ENCODE results near the gene NCKIPSD. TPM values are rescaled to one million over a fixed set of nuclear protein-coding genes. Genes with fewer than 3 reads are reported as not detected.

The NCKIPSD gene
- total and polyA plus RNA-seq, 2 donors (not counting 3 experiments of a cell fraction or from before 2014, with no cell fraction given), result 12.8 to 19.1 TPM

GRCh38 chr3:48689384-48689783 lies 3.7 kb upstream of the NCKIPSD start:
- intact Hi-C loops (cut with micrococcal nuclease) (no loop called here), dilution Hi-C loops (cut with MboI; ENCODE audit: extremely low pct_ligation_motif_present, low sequenced_read_pairs) (no loop called here)
- no peak overlapping the region for H3K4me3 ChIP-seq (replicated peaks in 1 of 3; ENCODE audit: insufficient read depth in 1 of 3, low read depth in 1 of 3, low read length in 3 of 3)
- H3K9me1 ChIP-seq (replicated peaks; ENCODE audit: control insufficient read depth, extremely low read depth, insufficient read depth, low read length), result no peaks in the 10 kb centered on the region
- TF ChIP-seq MAX (IDR thresholded peaks at IDR 0.05; ENCODE audit: insufficient read depth, insufficient read length) (no peak), GATA2 (IDR thresholded peaks at IDR 0.05; ENCODE audit: insufficient read depth, insufficient read length, low read depth, low read length) (no peak), EZH2 (IDR thresholded peaks at IDR 0.05; ENCODE audit: borderline replicate concordance, low read depth, low read length, severe bottlenecking) (no peak), JUN (IDR thresholded peaks at IDR 0.05; ENCODE audit: borderline replicate concordance, insufficient read depth, insufficient read length, low read depth) (no peak), POLR2AphosphoS5 (IDR thresholded peaks at IDR 0.05; ENCODE audit: insufficient read depth, low read depth, low read length) (no peak), MYC (IDR thresholded peaks at IDR 0.05; ENCODE audit: low read depth, low read length) (no peak), FOS (IDR thresholded peaks at IDR 0.05; ENCODE audit: borderline replicate concordance, insufficient read depth, low read length) (no peak), POLR2A (IDR thresholded peaks at IDR 0.05; ENCODE audit: low read depth, low read length) (no peak), CTCF (IDR thresholded peaks at IDR 0.05; ENCODE audit: extremely low read depth in 1 of 2, insufficient read depth in 1 of 2, low read depth in 1 of 2, low read length in 2 of 2) (no peak)
- no peak for DNase-seq (ENCODE audit: low read depth, low spot score)
- CTCF ChIA-PET, result no interaction called here
- FAIRE-seq, result no peak
- POLR2A ChIA-PET, result no interaction called here
- H3K27ac ChIP-seq (ENCODE audit: insufficient read depth, low read depth, low read length), result no peak overlapping the region
- peaks cover 17% of the 10 kb centered on the region for H3K79me2 ChIP-seq (ENCODE audit: control insufficient read depth, insufficient read depth, low read length)
- H3K4me1 ChIP-seq (ENCODE audit: control insufficient read depth, extremely low read depth, insufficient read depth, low read length), result peaks cover 14% of the 10 kb centered on the region
- no peak overlapping the region for H3K4me2 ChIP-seq (ENCODE audit: insufficient read depth, low read length)
- BruUV-seq (replicated peaks), result no TSS peak
- H4K20me1 ChIP-seq (replicated peaks; ENCODE audit: control insufficient read depth, extremely low read depth, insufficient read depth, low read length), result peaks cover 4% of the 10 kb centered on the region
- H3K9ac ChIP-seq (replicated peaks; ENCODE audit: extremely low read depth, insufficient read depth, low read length), result no peak overlapping the region
- H2AFZ ChIP-seq (ENCODE audit: low read depth, low read length), result no peak overlapping the region
- H3K9me3 ChIP-seq (replicated peaks; ENCODE audit: control insufficient read depth, insufficient read depth, low read length), result no peaks in the 10 kb centered on the region
- H3K27me3 ChIP-seq (ENCODE audit: control insufficient read depth in 2 of 2, insufficient read depth in 2 of 2, low read length in 2 of 2), result no peaks in the 10 kb centered on the region
- peaks cover 28 to 55% of the 10 kb centered on the region in 2 experiments for H3K36me3 ChIP-seq (ENCODE audit: control insufficient read depth in 2 of 2, extremely low read depth in 1 of 2, insufficient read depth in 2 of 2, low read length in 2 of 2)

All from endothelial cell of umbilical vein (primary cell).